Lung (tissue), 12 donors: Measurements from ENCODE around the gene SDR42E2. TPM values are rescaled to one million over a fixed set of nuclear protein-coding genes. Genes with fewer than 3 reads are reported as not detected.

ENCODE experiments used
- ATAC-seq: fragments of 200-7000 bp; cut with Tn5 transposase; one replicate; pipeline ENCODE4 v1.9.1; 2020; ENCODE audit warnings: moderate number of reproducible peaks; ENCODE audit not compliant: insufficient read depth, low FRiP score
- DNase-seq, 3 donors: peaks; one replicate each; pipeline ENCODE4 v3.0.0-alpha.2; 2013 to 2017
- H3K27ac ChIP-seq, 2 donors: one replicate each; pipeline ENCODE4 v1.5.1; 2013; ENCODE audit warnings: mild to moderate bottlenecking in 2 of 2, moderate library complexity in 2 of 2, control low read depth in 1 of 2, inconsistent platforms in 1 of 2, low read depth in 1 of 2, low read length in 1 of 2
- H3K27me3 ChIP-seq, 3 donors: one replicate each; pipeline ENCODE4 v1.5.1; 2013; ENCODE audit warnings: low read length in 2 of 3; ENCODE audit not compliant: control insufficient read depth in 3 of 3, insufficient read depth in 3 of 3
- H3K36me3 ChIP-seq, 4 donors: one replicate each; pipeline ENCODE4 v1.5.1; 2013; ENCODE audit warnings: low read length in 4 of 4, mild to moderate bottlenecking in 1 of 4, moderate library complexity in 1 of 4; ENCODE audit not compliant: control insufficient read depth in 4 of 4, insufficient read depth in 4 of 4
- H3K4me1 ChIP-seq, 5 donors: one replicate each; pipeline ENCODE4 v1.5.1; 2013; ENCODE audit warnings: low read length in 5 of 5, mild to moderate bottlenecking in 2 of 5, moderate library complexity in 1 of 5; ENCODE audit not compliant: control insufficient read depth in 5 of 5, insufficient read depth in 5 of 5
- H3K4me3 ChIP-seq: one replicate; pipeline ENCODE4 v1.5.1; 2013; ENCODE audit warnings: mild to moderate bottlenecking, control low read depth, moderate library complexity
- H3K9ac ChIP-seq, 2 donors: one replicate each; pipeline ENCODE4 v1.5.1; 2013; ENCODE audit warnings: low read length in 2 of 2, control low read depth in 1 of 2; ENCODE audit not compliant: insufficient read depth in 1 of 2
- H3K9me3 ChIP-seq, 4 donors: one replicate each; pipeline ENCODE4 v1.5.1; 2013; ENCODE audit warnings: low read length in 3 of 4, mild to moderate bottlenecking in 1 of 4, moderate library complexity in 1 of 4; ENCODE audit not compliant: control insufficient read depth in 4 of 4, insufficient read depth in 3 of 4
- CTCF ChIP-seq: IDR thresholded peaks from 2 replicates; pipeline ENCODE4 v1.5.1; 2012; ENCODE audit warnings: mild to moderate bottlenecking; ENCODE audit errors: control extremely low read depth, extremely low read depth
- WGBS, 2 donors: extraction: QIAGEN DNeasy Blood & Tissue Kit; methylation state at CpG; one replicate each; pipeline ENCODE4 v1.1.7; 2013; 5-methylcytosine and 5-hydroxymethylcytosine counted together
- polyA plus RNA-seq, 2 donors: library from polyadenylated mRNA; stranded (reverse); fragments of 200-250 nt; gene quantifications; one replicate each; pipeline ENCODE4 v1.2.1, GENCODE V29; 2013
- total RNA-seq, 2 donors: library from RNA; depleted of rRNA in 1 of 2; stranded (reverse); fragments of >200 nt in 1 of 2; gene quantifications; one replicate each; pipeline ENCODE4 v1.2.1, GENCODE V29; 2014 to 2021
- donor health status: control.
- donor health status: control.
- donor health status: Bipolar disorder and iron deficiency.
- donor health status: healthy.
- donor health status: DM: yes; HTN: yes; CAD: no.

Gene SDR42E2
- total and polyA plus RNA-seq, 4 donors = 0.10 to 0.64 (median 0.11) TPM; not detected in 1

- WGBS, 2 donors = 0% methylated on average over 48 to 74 of the region's 74 CpGs
- H3K27me3 ChIP-seq = no peaks in the 10 kb centered on the region
- peaks cover 0 to 12% (median 8%) of the 10 kb centered on the region in 5 donors for H3K4me1 ChIP-seq
- TF ChIP-seq CTCF = peak; percentile 72
- H3K36me3 ChIP-seq = peaks cover 0 to 7% (median 0%) of the 10 kb centered on the region in 4 donors
- H3K27ac ChIP-seq = peak within 1 kb of the TSS; percentile 78 to 96
- H3K9ac ChIP-seq = peak within 1 kb of the TSS; percentile 28 to 63
- peak within 1 kb of the TSS; percentile 78 for H3K4me3 ChIP-seq
- ATAC-seq = peak; percentile 85
- peak; percentile 95 to 97 (median 95) for DNase-seq
- H3K9me3 ChIP-seq = peaks cover 0 to 3% (median 0%) of the 10 kb centered on the region in 4 donors
These were observed 43.9 kb downstream of the SDR42E2 start, which contains the start of gene EEF2K for GRCh38 chr16:22206013-22206841. Gene EEF2K, plus strand, starts transcription at chr16:22206278. Its CDS starts 19,452 bp downstream, at chr16:22225730.

DNA sequence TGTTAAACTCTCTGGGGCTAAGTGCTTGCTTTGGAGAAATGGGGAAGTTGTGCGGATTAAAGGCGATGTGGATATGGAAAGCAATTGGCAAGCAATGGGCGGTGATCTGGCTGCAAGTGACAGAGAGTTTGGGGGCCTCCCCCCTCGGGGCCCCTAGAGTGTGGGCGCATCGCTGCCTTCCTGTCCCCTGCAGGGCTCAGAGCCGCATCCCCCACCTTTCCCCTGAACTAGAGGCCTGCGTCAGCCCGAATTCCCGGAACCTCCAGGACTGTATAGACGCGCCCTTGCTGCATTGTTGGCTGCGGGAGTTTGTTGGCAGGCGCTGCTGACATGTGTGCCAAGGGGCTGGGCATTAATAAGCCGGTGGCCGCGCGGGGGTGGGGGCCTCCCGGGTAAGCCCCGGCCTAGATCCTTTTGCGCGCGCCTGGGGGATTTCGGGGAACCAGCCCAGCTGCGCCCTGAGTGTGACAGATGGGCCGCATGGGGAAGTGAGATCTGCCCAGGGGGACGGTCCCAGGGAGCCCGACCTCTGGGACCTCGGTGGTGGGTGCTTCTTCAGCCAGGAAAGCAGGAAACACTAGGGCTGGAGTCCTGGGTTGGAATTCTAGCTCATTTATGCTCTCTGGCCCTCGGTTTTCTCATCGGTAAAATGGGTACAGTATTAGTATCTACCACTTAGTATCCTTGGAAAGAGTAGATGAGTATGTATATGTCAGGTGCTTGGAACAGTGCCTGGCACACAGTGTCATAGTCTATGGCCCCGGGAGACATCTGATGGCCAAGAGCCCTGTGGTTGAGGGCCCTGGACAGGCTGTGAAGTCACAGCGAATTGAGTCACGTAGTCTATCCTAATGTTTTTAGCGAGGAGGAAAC is 44.8 kb downstream of the SDR42E2 start:
- no peak for TF ChIP-seq CTCF
- Histone ChIP-seq H3K9me3 (peaks cover 0 to 3% (median 0%) of the 10 kb centered on the region in 4 donors), H3K4me1 (peaks cover 0 to 14% (median 8%) of the 10 kb centered on the region in 5 donors), H3K36me3 (peaks cover 0 to 7% (median 0%) of the 10 kb centered on the region in 4 donors), H3K9ac (peak overlapping the region; percentile 28 to 55), H3K4me3 (peak overlapping the region; percentile 78), H3K27me3 (no peaks in the 10 kb centered on the region), H3K27ac (peak overlapping the region; percentile 78 to 96)
- ATAC-seq (peak; percentile 55), DNase-seq (peak; percentile 83 to 84 (median 83))
- 6% methylated on average over 35 of the region's 35 CpGs for WGBS, 2 donors

GRCh38 chr16:22207715-22208360 is 45.5 kb downstream of the SDR42E2 start:
- Histone ChIP-seq H3K27me3 (no peaks in the 10 kb centered on the region), H3K4me1 (peaks cover 0 to 14% (median 8%) of the 10 kb centered on the region in 5 donors), H3K36me3 (peaks cover 0 to 7% (median under 1%) of the 10 kb centered on the region in 4 donors), H3K9me3 (peaks cover 0 to 3% (median 0%) of the 10 kb centered on the region in 4 donors), H3K4me3 (peak overlapping the region; percentile 78), H3K9ac (peak overlapping the region; percentile 28 to 74), H3K27ac (peak overlapping the region in 1 of 2 donors; percentile 96)
- ATAC-seq (no peak), DNase-seq (no peak)
- 55 to 72% methylated on average over 10 of the region's 10 CpGs for WGBS, 2 donors
- no peak for TF ChIP-seq CTCF
